ENCODE measurements around the gene SFRP5. TPM values are rescaled to one million over a fixed set of nuclear protein-coding genes. Genes with fewer than 3 reads are reported as not detected.

The SFRP5 gene
- total and polyA plus RNA-seq, 10 of the 15 experiments (the other 5 are each of a cell fraction or from before 2014, with no cell fraction given), result not detected

- no peak overlapping the region for H3K9ac ChIP-seq (ENCODE audit: control insufficient read depth, insufficient read depth, low read length)
- DNase-seq (ENCODE audit: low read depth, low spot score), result no peak
- no peak overlapping the region for H2AFZ ChIP-seq (ENCODE audit: control insufficient read depth, low read depth, low read length)
- POLR2A ChIA-PET, result no interaction called here
- BruUV-seq (replicated peaks), result no TSS peak
- WGBS (ENCODE audit: insufficient coverage, insufficient replicate concordance, low lambda C conversion rate, missing lambda C conversion rate), result 44% methylated on average over 3 of the region's 3 CpGs
- H3K4me1 ChIP-seq (ENCODE audit: control insufficient read depth, insufficient read depth, low read length), result no peaks in the 10 kb centered on the region
- H3K36me3 ChIP-seq (ENCODE audit: control insufficient read depth in 2 of 2, insufficient read depth in 2 of 2, low read length in 1 of 2), result no peaks in the 10 kb centered on the region
- RAD21 ChIA-PET (ENCODE audit: unreplicated experiment), result interaction anchor here (1.1 kb wide), 2 partner anchors 22 to 36 kb away, joined by 3 to 4 read pairs; partner anchors contain the start of gene AVPI1
- intact Hi-C loops (cut with micrococcal nuclease; ENCODE audit: unreplicated experiment), result no loop called here
- H3K27me3 ChIP-seq (replicated peaks in 1 of 2; ENCODE audit: control insufficient read depth in 2 of 2, insufficient read depth in 2 of 2, low read length in 1 of 2), result no peaks in the 10 kb centered on the region
- H3K4me3 ChIP-seq, result no peak overlapping the region
- H3K4me2 ChIP-seq (ENCODE audit: control insufficient read depth, insufficient read depth), result no peak overlapping the region
- no peak for FAIRE-seq
- TF ChIP-seq EGR1 (IDR thresholded peaks at IDR 0.05; ENCODE audit: borderline replicate concordance in 1 of 2, low read depth in 2 of 2, low read length in 2 of 2) (no peak), CBX5 (IDR thresholded peaks at IDR 0.05; ENCODE audit: low read depth) (no peak), BRCA1 (IDR thresholded peaks at IDR 0.05; ENCODE audit: low read depth, low read length) (no peak), KLF5 (IDR thresholded peaks at IDR 0.05; ENCODE audit: partially characterized antibody) (no peak), CBX3 (IDR thresholded peaks at IDR 0.05; ENCODE audit: borderline replicate concordance, low read depth) (no peak), MTA3 (IDR thresholded peaks at IDR 0.05; ENCODE audit: borderline replicate concordance, low read length) (no peak), BCLAF1 (IDR thresholded peaks at IDR 0.05) (no peak), IKZF1 (conservative IDR thresholded peaks at IDR 0.05) (no peak), STAT3 (IDR thresholded peaks at IDR 0.05; ENCODE audit: low read depth, low read length) (no peak), SUZ12 (IDR thresholded peaks at IDR 0.05; ENCODE audit: unreplicated experiment) (no peak), SRF (IDR thresholded peaks at IDR 0.05; ENCODE audit: low read depth in 2 of 2, low read length in 2 of 2) (no peak), NR2C1 (IDR thresholded peaks at IDR 0.05) (no peak), KDM1A (IDR thresholded peaks at IDR 0.05; ENCODE audit: borderline replicate concordance) (no peak), SREBF1 (IDR thresholded peaks at IDR 0.05; ENCODE audit: low read length) (no peak), SUPT20H (IDR thresholded peaks at IDR 0.05; ENCODE audit: borderline replicate concordance, control insufficient read depth, low read depth, low read length) (no peak), NR2C2 (IDR thresholded peaks at IDR 0.05; ENCODE audit: borderline replicate concordance, control insufficient read depth, insufficient read length, low read depth) (no peak), RAD21 (IDR thresholded peaks at IDR 0.05; ENCODE audit: insufficient read depth, low read depth, low read length) (no peak), WRNIP1 (IDR thresholded peaks at IDR 0.05; ENCODE audit: borderline replicate concordance, low read depth, low read length) (no peak)
- no peaks in the 10 kb centered on the region for H3K79me2 ChIP-seq (ENCODE audit: control insufficient read depth, insufficient read depth, low read length)
- H3K27ac ChIP-seq (ENCODE audit: control insufficient read depth, insufficient read depth), result no peak overlapping the region
- ATAC-seq, result no peak
- CTCF ChIA-PET, result interaction anchor here (0.9 to 21.5 kb wide), 4 partner anchors 9 to 37 kb away, joined by 4 to 416 read pairs (median 15); partner anchors contain the start of genes AVPI1, MARVELD1 and ZFYVE27
- no peaks in the 10 kb centered on the region; the same call in 2 of the 3 replicates for H3K9me3 ChIP-seq (replicated peaks; ENCODE audit: control insufficient read depth, insufficient read depth, low read length)
- no peaks in the 10 kb centered on the region for H4K20me1 ChIP-seq (ENCODE audit: control insufficient read depth, insufficient read depth)
- SMC1A ChIA-PET (ENCODE audit: uncharacterized antibody, unreplicated experiment), result interaction anchor here (0.6 kb wide), 1 partner anchor 9 kb away, joined by 3 read pairs; no protein-coding TSS in a partner anchor
- in situ Hi-C loops (cut with MboI), result no loop called here
These were observed 48.8 kb downstream of the SFRP5 start for GRCh38 chr10:97723001-97723400.
